Heart left ventricle (tissue), 16 donors: ENCODE measurements around the gene TNK2. TPM values are rescaled to one million over a fixed set of nuclear protein-coding genes. Genes with fewer than 3 reads are reported as not detected.

Experiments used
- ATAC-seq, 4 donors: fragments of 200-7000 bp; cut with Tn5 transposase; one replicate each; pipeline ENCODE4 v1.9.1; 2020 to 2022; ENCODE audit warnings: moderate library complexity in 4 of 4, mild to moderate bottlenecking in 3 of 4, moderate number of reproducible peaks in 1 of 4
- DNase-seq, 5 donors: peaks; one replicate each; pipeline ENCODE4 v3.0.0-alpha.2; 2020
- H3K27ac ChIP-seq, 12 donors: fragments of 200-600 bp; sonication (generic) in 4 of 12; one replicate each; pipeline versions ENCODE4 v1.5.0 to v1.8.0; 2016 to 2022; ENCODE audit warnings: mild to moderate bottlenecking in 2 of 12
- H3K27me3 ChIP-seq, 9 donors: fragments of 200-600 bp; sonication (generic) in 2 of 9; one replicate each; pipeline versions ENCODE4 v1.5.1 to v1.8.0; 2016 to 2022; ENCODE audit warnings: mild to moderate bottlenecking in 3 of 9
- H3K36me3 ChIP-seq, 9 donors: fragments of 200-600 bp; sonication (generic) in 2 of 9; one replicate each; pipeline versions ENCODE4 v1.5.0 to v1.8.0; 2018 to 2022; ENCODE audit warnings: mild to moderate bottlenecking in 2 of 9
- H3K4me1 ChIP-seq, 12 donors: fragments of 200-600 bp; sonication (generic) in 4 of 12; one replicate each; pipeline versions ENCODE4 v1.5.0 to v1.8.0; 2016 to 2022; ENCODE audit warnings: mild to moderate bottlenecking in 3 of 12
- H3K4me3 ChIP-seq, 12 donors: fragments of 200-600 bp; sonication (generic) in 4 of 12; one replicate each; pipeline versions ENCODE4 v1.5.0 to v1.8.0; 2017 to 2022; ENCODE audit warnings: mild to moderate bottlenecking in 9 of 12, moderate library complexity in 4 of 12
- H3K9me3 ChIP-seq, 12 donors: fragments of 200-600 bp; sonication (generic) in 4 of 12; one replicate each; pipeline versions ENCODE4 v1.5.0 to v1.8.0; 2016 to 2022; ENCODE audit warnings: mild to moderate bottlenecking in 1 of 12
- POLR2A ChIP-seq, 2 donors: fragments of 450-650 bp; IDR thresholded peaks; one replicate each; pipeline ENCODE4 v1.6.1; 2017; ENCODE audit warnings: antibody characterized with exemption in 2 of 2, mild to moderate bottlenecking in 2 of 2, moderate library complexity in 2 of 2
- WGBS, 4 donors: extraction: QIAGEN DNeasy Blood & Tissue Kit in 2 of 4; methylation state at CpG; one replicate each; pipeline versions ENCODE4 v1.1.5 to v1.1.7; 2013 to 2018; 5-methylcytosine and 5-hydroxymethylcytosine counted together
- intact Hi-C, 10 donors: fragments of 100-400 bp; cut with DNase I; formaldehyde crosslinking; loops; one replicate each; pipeline versions ENCODE4 v1.11.1 to v1.14.2; 2022
- polyA plus RNA-seq, 2 donors: library from polyadenylated mRNA; stranded (reverse); fragments of 200-250 nt; gene quantifications; one replicate each; pipeline ENCODE4 v1.2.3, GENCODE V29; 2013
- total RNA-seq, 9 donors: library from RNA; depleted of rRNA in 2 of 9; stranded (reverse); fragments of >200 nt in 2 of 9; fragmentation: NEBNext Ultra II Directional in 3 of 9; extraction: Animal tissue kit (Norgen Biotek cat#: 25700) in 3 of 9; gene quantifications; one replicate each; pipeline versions ENCODE4 v1.1.0 to v1.2.4, GENCODE V29; 2016 to 2023
- TF ChIP-seq, protein P1 (sequence below), 12 donors: fragments of 200-600 bp; sonication (generic) in 4 of 12; IDR thresholded peaks; one replicate each; pipeline versions ENCODE4 v1.5.0 to v1.8.0; 2018 to 2022; ENCODE audit warnings: antibody characterized with exemption in 12 of 12, mild to moderate bottlenecking in 5 of 12
- donor health status: ischemic (EF 13 %, LVEDD 7.1; RV severe dilation, severe dysfunction).
- donor health status: healthy with polysubstance abuse.
- donor health status: DM: no; HTN: yes; CAD: no.
- donor health status: DM: no; HTN: no; CAD: no.
- donor health status: ischemic (EF 25% LVEDD 6.9; RV normal size, moderate dysfunction).
- donor health status: ischemic (EF 25% LVEDD 5.7; RV mildly dilated, moderate dysfunction).
- donor health status: healthy.
- donor health status: DM: yes; HTN: yes; CAD: no.
- donor health status: ischemic (EF 35%, LVEDD 5.7; RV mildly dilated, moderate dysfunction).
- donor health status: nonischemic (EF 11% LVEDD 7.7; RV severe dilation, severe dysfunction).
- donor health status: DM: yes; HTN: yes; CAD: no.
- donor health status: PGD.
- donor health status: ischemic (EF 29% LVEDD 5.4; RV normal size, mild dysfunction).
- donor health status: nonischemic (EF 23%, LVEDD 6.1; RV moderate dilation, normal function).

TNK2 gene
- total and polyA plus RNA-seq, 11 donors, result 13.5 to 59.7 (median 28.7) TPM

GRCh38 chr3:195900436-195901355, 7.7 kb downstream of the TNK2 start:
- peaks cover 7 to 88% (median 19%) of the 10 kb centered on the region in 12 donors for H3K4me1 ChIP-seq
- no peaks in the 10 kb centered on the region for H3K27me3 ChIP-seq
- peak overlapping the region in 4 of 12 donors; percentile 4 to 85 (median 34) for H3K27ac ChIP-seq
- H3K4me3 ChIP-seq, result no peak overlapping the region
- ATAC-seq (peak; percentile 19 to 83 (median 52)), DNase-seq (peak; percentile 55 to 84 (median 75))
- TF ChIP-seq POLR2A (IDR thresholded peaks at IDR 0.05), result peak in 1 of 2 donors; percentile 5
- TF ChIP-seq, protein P1, sequence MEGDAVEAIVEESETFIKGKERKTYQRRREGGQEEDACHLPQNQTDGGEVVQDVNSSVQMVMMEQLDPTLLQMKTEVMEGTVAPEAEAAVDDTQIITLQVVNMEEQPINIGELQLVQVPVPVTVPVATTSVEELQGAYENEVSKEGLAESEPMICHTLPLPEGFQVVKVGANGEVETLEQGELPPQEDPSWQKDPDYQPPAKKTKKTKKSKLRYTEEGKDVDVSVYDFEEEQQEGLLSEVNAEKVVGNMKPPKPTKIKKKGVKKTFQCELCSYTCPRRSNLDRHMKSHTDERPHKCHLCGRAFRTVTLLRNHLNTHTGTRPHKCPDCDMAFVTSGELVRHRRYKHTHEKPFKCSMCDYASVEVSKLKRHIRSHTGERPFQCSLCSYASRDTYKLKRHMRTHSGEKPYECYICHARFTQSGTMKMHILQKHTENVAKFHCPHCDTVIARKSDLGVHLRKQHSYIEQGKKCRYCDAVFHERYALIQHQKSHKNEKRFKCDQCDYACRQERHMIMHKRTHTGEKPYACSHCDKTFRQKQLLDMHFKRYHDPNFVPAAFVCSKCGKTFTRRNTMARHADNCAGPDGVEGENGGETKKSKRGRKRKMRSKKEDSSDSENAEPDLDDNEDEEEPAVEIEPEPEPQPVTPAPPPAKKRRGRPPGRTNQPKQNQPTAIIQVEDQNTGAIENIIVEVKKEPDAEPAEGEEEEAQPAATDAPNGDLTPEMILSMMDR (IDR thresholded peaks at IDR 0.05), result no peak
- no peaks in the 10 kb centered on the region for H3K9me3 ChIP-seq
- H3K36me3 ChIP-seq, result no peaks in the 10 kb centered on the region
- WGBS, 4 donors, result 73 to 91% (median 82%) methylated on average over 18 to 23 of the region's 23 CpGs
- intact Hi-C loops, result no loop called here

DNA sequence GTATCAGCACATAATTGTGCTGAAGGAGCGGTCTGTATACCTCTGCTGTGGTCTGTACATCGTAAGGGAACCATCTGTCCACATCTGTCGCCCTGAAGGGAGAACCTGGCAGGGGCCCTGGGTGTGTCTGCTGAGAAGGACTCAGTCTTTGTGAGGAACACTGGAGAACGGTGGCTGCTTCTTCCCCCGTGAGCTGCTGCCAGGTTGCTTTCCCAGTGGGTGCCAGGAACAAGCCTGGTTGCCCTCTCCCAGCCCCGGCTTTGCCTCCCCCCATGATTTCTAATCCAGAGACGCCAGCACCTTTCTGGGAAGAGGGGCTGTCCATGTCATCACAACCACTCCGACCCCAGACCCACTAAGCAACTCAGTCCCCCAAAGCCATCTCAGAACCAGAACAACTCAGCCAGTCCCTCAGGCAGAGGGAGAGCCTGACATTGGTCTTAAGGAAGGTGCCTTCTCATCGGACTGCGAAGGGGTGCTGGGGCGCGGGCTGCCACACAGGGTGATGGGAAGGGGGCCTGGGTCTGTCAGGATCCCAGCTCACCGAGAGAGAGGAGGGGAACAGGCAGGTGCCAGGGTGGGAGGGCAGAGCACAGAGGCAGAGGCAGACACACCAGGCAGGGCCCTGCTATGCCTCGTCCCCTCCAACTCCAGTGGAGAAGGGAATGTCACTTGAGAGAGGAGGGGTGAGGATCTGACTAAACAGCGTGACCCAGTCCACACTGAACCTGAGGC, 8.5 kb downstream of the TNK2 start:
- ATAC-seq, result no peak
- peak overlapping the region in 2 of 12 donors; percentile 4 to 85 for H3K27ac ChIP-seq
- intact Hi-C loops, result no loop called here
- no peaks in the 10 kb centered on the region for H3K36me3 ChIP-seq
- no peak overlapping the region for H3K4me3 ChIP-seq
- no peaks in the 10 kb centered on the region for H3K9me3 ChIP-seq
- 87 to 90% (median 88%) methylated on average over 15 of the region's 15 CpGs for WGBS, 4 donors
- DNase-seq, result peak in 1 of 5 donors; percentile 9
- H3K27me3 ChIP-seq, result no peaks in the 10 kb centered on the region
- TF ChIP-seq POLR2A (IDR thresholded peaks at IDR 0.05), result no peak
- TF ChIP-seq, protein P1 (IDR thresholded peaks at IDR 0.05), result no peak
- H3K4me1 ChIP-seq, result peaks cover 7 to 84% (median 23%) of the 10 kb centered on the region in 12 donors

- no peak overlapping the region for H3K27ac ChIP-seq
- ATAC-seq (no peak), DNase-seq (peak in 1 of 5 donors; percentile 15)
- no peaks in the 10 kb centered on the region for H3K27me3 ChIP-seq
- H3K9me3 ChIP-seq, result no peaks in the 10 kb centered on the region
- TF ChIP-seq POLR2A (IDR thresholded peaks at IDR 0.05), result no peak
- TF ChIP-seq, protein P1 (IDR thresholded peaks at IDR 0.05), result no peak
- no peak overlapping the region for H3K4me3 ChIP-seq
- intact Hi-C loops, result no loop called here
- WGBS, 4 donors, result 65 to 84% (median 70%) methylated on average over 11 of the region's 11 CpGs
- no peaks in the 10 kb centered on the region for H3K36me3 ChIP-seq
- peaks cover 7 to 82% (median 40%) of the 10 kb centered on the region in 12 donors for H3K4me1 ChIP-seq
Measured at GRCh38 chr3:195897853-195898415, 10.4 kb downstream of the TNK2 start.
